GM23248 (cell line): ENCODE data around the gene PACC1.

Experiments used
- EZH2 ChIP-seq: fragments of 200-600 bp; sonication (generic); IDR thresholded peaks from 2 replicates; pipeline ENCODE4 v1.6.1; 2018; ENCODE audit warnings: antibody characterized with exemption, mild to moderate bottlenecking; ENCODE audit not compliant: insufficient read depth, poor library complexity, severe bottlenecking
- EZH2phosphoT487 ChIP-seq: fragments of 200-600 bp; sonication (generic); IDR thresholded peaks from 2 replicates; pipeline ENCODE4 v1.6.1; 2018; ENCODE audit warnings: antibody characterized with exemption, moderate library complexity, mild to moderate bottlenecking, low read depth; ENCODE audit not compliant: insufficient read depth

DNA sequence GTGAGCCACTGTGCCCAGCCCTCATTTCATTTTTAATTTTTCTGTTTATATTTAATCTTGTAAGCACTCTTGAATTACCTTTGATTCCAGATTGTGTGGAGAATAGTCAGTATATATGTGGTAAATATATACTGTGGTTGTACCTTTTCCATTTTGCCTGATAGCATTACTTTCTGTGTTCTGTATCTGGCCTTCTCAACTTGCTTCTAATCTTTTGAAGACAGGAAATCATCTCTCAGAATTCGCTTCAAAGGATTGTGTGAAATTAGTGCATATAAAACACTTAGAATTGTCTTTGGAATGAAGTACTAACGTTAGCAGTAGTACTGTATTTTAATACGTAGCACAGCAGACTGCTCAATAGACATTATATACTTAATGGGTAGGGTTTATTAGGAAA, 91.6 kb downstream of the PACC1 start:
- TF ChIP-seq EZH2 (no peak), EZH2phosphoT487 (no peak)
